Measurements from ENCODE around the gene WDR48. TPM values are rescaled to one million over a fixed set of nuclear protein-coding genes. Genes with fewer than 3 reads are reported as not detected.

WDR48 gene
- polyA plus RNA-seq, 1 experiment = 42.1 TPM

- Histone ChIP-seq H3K27me3 (ENCODE audit: control insufficient read depth, insufficient read depth, low read length) (no peaks in the 10 kb centered on the region), H3K27ac (ENCODE audit: low read depth, low read length) (no peak overlapping the region), H3K9me3 (ENCODE audit: control insufficient read depth, insufficient read depth, low read length) (no peaks in the 10 kb centered on the region; the same call in 1 of the 2 replicates), H3K4me3 (ENCODE audit: low read depth, low read length) (no peak overlapping the region)
- no peak for TF ChIP-seq CTCF (IDR thresholded peaks at IDR 0.05; ENCODE audit: low read depth, low read length)
- POLR2A ChIA-PET = no interaction called here
- CTCF ChIA-PET = interaction anchor here (12.0 kb wide), 1 partner anchor 156 kb away, joined by 446 read pairs; no protein-coding TSS in a partner anchor
- no peak for DNase-seq (ENCODE audit: low read depth, low spot score)
Observed at GRCh38 chr3:39132096-39133092, 80.6 kb downstream of the WDR48 start.

GRCh38 chr3:39133093-39133490 lies 81.3 kb downstream of the WDR48 start:
- CTCF ChIA-PET = interaction anchor here (1.0 to 2.1 kb wide), 3 partner anchors 8 to 155 kb away, joined by 3 to 8 read pairs (median 8); no protein-coding TSS in a partner anchor

GRCh38 chr3:39133822-39134221 lies 82.0 kb downstream of the WDR48 start:
- H3K27ac ChIP-seq (ENCODE audit: low read depth, low read length) = no peak overlapping the region
- ChIA-PET CTCF (interaction anchor here (0.9 to 2.1 kb wide), 4 partner anchors 9 to 158 kb away, joined by 3 to 8 read pairs (median 6); no protein-coding TSS in a partner anchor), POLR2A (interaction anchor here (0.6 to 0.8 kb wide), 2 partner anchors 13 to 1361 kb away, joined by 3 read pairs; no protein-coding TSS in a partner anchor)
- H3K4me3 ChIP-seq (ENCODE audit: low read depth, low read length) = no peak overlapping the region
- H3K27me3 ChIP-seq (ENCODE audit: control insufficient read depth, insufficient read depth, low read length) = no peaks in the 10 kb centered on the region
- no peak for TF ChIP-seq CTCF (IDR thresholded peaks at IDR 0.05; ENCODE audit: low read depth, low read length)
- H3K9me3 ChIP-seq (ENCODE audit: control insufficient read depth, insufficient read depth, low read length) = no peaks in the 10 kb centered on the region; the same call in 1 of the 2 replicates
- DNase-seq (ENCODE audit: low read depth, low spot score) = no peak

More at GRCh38 chr3:39133093-39133490, 81.3 kb downstream of the WDR48 start:
- Histone ChIP-seq H3K9me3 (ENCODE audit: control insufficient read depth, insufficient read depth, low read length) (no peaks in the 10 kb centered on the region; the same call in 1 of the 2 replicates), H3K4me3 (ENCODE audit: low read depth, low read length) (no peak overlapping the region), H3K27me3 (ENCODE audit: control insufficient read depth, insufficient read depth, low read length) (no peaks in the 10 kb centered on the region), H3K27ac (ENCODE audit: low read depth, low read length) (no peak overlapping the region)
- POLR2A ChIA-PET = interaction anchor here (0.6 kb wide), 1 partner anchor 1362 kb away, joined by 3 read pairs; no protein-coding TSS in a partner anchor
- no peak for DNase-seq (ENCODE audit: low read depth, low spot score)
- TF ChIP-seq CTCF (IDR thresholded peaks at IDR 0.05; ENCODE audit: low read depth, low read length) = no peak

- Histone ChIP-seq H3K4me3 (ENCODE audit: low read depth, low read length) (no peak overlapping the region), H3K9me3 (ENCODE audit: control insufficient read depth, insufficient read depth, low read length) (no peaks in the 10 kb centered on the region; the same call in 1 of the 2 replicates), H3K27ac (ENCODE audit: low read depth, low read length) (no peak overlapping the region), H3K27me3 (ENCODE audit: control insufficient read depth, insufficient read depth, low read length) (no peaks in the 10 kb centered on the region)
- POLR2A ChIA-PET = interaction anchor here (0.8 kb wide), 1 partner anchor 13 kb away, joined by 3 read pairs; no protein-coding TSS in a partner anchor
- no peak for TF ChIP-seq CTCF (IDR thresholded peaks at IDR 0.05; ENCODE audit: low read depth, low read length)
- no peak for DNase-seq (ENCODE audit: low read depth, low spot score)
- CTCF ChIA-PET = interaction anchor here (0.9 to 2.1 kb wide), 3 partner anchors 9 to 157 kb away, joined by 3 to 8 read pairs (median 8); no protein-coding TSS in a partner anchor
Observed at GRCh38 chr3:39134305-39134704, 82.5 kb downstream of the WDR48 start.

Data from AG04450 (cell line).